Measurements from ENCODE around the gene TOGARAM2.

DNA sequence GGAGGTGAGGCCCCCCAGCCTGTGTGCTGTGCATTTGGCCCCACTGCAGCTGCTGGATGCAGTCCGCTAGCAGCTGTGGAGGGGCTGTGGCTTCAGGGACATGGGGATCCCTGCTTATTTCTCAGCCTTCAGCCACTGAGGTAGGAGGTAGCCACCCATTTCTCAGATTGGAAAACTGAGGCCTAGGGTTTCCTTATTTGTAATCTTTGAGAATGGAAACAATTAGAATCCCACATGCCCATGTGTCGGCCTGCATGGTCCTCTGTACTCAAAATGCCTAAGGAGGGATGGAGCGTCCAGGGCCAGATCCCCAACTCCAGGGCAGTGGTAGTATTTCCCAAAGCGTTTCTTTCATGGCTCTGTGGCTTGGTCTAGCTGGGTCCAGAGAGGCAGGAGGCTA lies 42.1 kb downstream of the TOGARAM2 start:
- TF ChIP-seq CTCF (IDR thresholded peaks at IDR 0.05) (no peak), POLR2A (IDR thresholded peaks at IDR 0.05) (no peak)

Measured in testis (tissue), 2 donors.